ENCODE measurements around the gene HOXB9.

The HOXB9 gene

DNA sequence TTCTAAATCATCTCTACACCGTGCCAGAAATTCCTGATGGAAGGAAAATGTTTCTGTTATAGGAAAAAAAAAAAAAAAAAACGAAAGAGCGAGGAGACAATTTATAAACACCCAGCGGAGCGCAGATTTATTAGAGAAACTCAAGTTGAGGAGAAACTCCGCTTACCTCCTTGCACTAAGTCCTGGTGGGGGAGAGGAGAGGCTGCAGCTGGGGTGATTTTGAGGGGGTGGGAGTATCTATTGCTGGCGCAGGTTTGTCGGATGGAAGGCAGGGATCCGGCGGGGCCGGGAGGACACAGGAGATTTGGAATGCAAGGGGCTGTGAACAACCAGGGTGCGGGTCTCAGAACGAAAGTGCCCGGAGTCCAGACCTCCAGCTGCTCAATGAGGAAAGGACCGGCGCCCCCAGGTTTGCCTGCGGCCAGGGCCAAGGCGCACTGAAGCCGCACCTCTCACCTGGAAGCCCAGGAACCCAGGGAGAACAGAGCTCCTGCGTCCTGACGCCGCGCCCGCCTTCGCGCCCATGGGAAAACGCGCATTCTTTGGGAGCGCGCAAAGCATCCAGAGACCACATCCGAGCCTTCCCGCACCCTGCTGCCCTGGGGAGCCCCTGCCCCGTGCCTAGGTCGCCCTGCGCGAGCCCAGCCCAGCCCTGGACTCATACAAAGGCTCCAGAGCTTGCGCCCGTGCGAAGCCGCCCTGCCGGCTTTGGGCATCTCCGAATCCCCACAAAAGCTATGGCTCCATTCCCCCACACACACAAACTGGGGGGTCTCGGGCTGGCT is 8.5 kb downstream of the HOXB9 start:
- H3K23ac ChIP-seq (ENCODE audit: low read length in 2 of 2) = peak overlapping the region; percentile 46 to 70
- no peak overlapping the region for H3K27ac ChIP-seq (ENCODE audit: low read length, poor library complexity, severe bottlenecking)
- H4K91ac ChIP-seq (ENCODE audit: low read length) = peak overlapping the region; percentile 95
- peak overlapping the region; percentile 36 for H3K9ac ChIP-seq (ENCODE audit: low read length)
- H2BK15ac ChIP-seq (ENCODE audit: low read depth, poor library complexity, severe bottlenecking) = peak overlapping the region; percentile 99
- H2BK5ac ChIP-seq (ENCODE audit: low read depth, low read length, poor library complexity, severe bottlenecking) = no peak overlapping the region
- peak; percentile 67 for DNase-seq
- no peak overlapping the region for H2AFZ ChIP-seq (ENCODE audit: low read depth, low read length)
- no peaks in the 10 kb centered on the region for H3K9me3 ChIP-seq (ENCODE audit: control insufficient read depth, low read length)
- peaks cover 77 to 78% of the 10 kb centered on the region in 2 experiments for H3K27me3 ChIP-seq (ENCODE audit: control insufficient read depth in 1 of 2, insufficient read depth in 1 of 2, low read length in 2 of 2)
- H2BK120ac ChIP-seq (ENCODE audit: low read depth, low read length) = peak overlapping the region; percentile 11
- peak overlapping the region; percentile 19 for H3K4me2 ChIP-seq (ENCODE audit: low read length, poor library complexity, severe bottlenecking)
- H3K18ac ChIP-seq (ENCODE audit: low read depth in 1 of 2, low read length in 2 of 2) = peak overlapping the region; percentile 87 to 99
- peak overlapping the region in 1 of 2 experiments; percentile 67 for H3K4me3 ChIP-seq (ENCODE audit: insufficient read depth in 1 of 2, low read depth in 1 of 2, low read length in 2 of 2)
- H3K36me3 ChIP-seq (ENCODE audit: control insufficient read depth in 1 of 2, insufficient read depth in 2 of 2, low read depth in 1 of 2, low read length in 2 of 2) = no peaks in the 10 kb centered on the region
- no peaks in the 10 kb centered on the region for H3K79me1 ChIP-seq (replicated peaks; ENCODE audit: low read length, poor library complexity, severe bottlenecking)
- peaks cover 19% of the 10 kb centered on the region for H3K4me1 ChIP-seq (ENCODE audit: control insufficient read depth, insufficient read depth, low read depth, low read length)
- no peak overlapping the region for H2AK5ac ChIP-seq (ENCODE audit: low read length, severe bottlenecking)
- 1% methylated on average over 43 of the region's 43 CpGs for WGBS
- peak overlapping the region; percentile 87 to 99 for H2BK12ac ChIP-seq (ENCODE audit: low read length in 2 of 2)
- peak overlapping the region; percentile 61 for H4K8ac ChIP-seq (ENCODE audit: low read length)
- peak overlapping the region; percentile 92 to 97 for H3K4ac ChIP-seq (ENCODE audit: low read depth in 1 of 2, low read length in 2 of 2)
- peak overlapping the region in 1 of 2 experiments; percentile 98 for H3K14ac ChIP-seq (ENCODE audit: low read length in 2 of 2)

DNA sequence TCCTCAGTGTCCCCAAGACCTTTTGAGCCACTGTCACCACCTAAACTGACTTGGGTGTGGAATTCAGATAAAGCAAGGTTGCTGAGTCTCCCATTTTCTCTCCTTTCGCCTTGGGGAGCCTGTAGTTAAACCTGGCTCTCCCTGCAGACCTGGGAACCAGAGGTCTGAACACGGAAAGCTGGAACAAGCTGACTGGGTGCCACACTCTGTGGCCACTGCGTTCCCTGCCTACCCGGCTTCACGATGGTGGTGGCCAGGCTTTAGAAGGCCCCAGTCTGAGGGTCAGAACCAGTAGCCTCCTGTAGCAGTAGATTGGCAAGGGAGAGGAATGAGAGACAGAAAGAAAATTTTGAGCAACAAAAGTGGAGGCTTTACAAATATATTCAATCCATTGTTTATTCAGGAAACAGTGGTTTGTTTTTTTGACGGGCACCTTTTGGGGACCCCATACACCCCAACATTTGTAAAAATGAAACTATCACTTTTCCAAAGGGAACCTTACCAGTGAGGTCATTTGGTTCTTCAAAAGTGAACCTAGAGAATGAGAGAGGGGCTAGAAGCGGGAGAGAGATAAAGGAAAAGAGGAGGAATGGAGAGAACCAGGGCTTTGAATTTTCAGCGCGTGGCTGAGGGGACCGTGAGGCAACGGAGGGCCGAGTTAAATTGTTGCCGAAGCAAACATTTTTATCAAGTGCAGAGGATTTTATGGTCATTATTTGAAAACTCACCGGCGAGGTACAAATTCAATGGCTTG is 9.3 kb downstream of the HOXB9 start:
- Histone ChIP-seq H3K9me3 (ENCODE audit: control insufficient read depth, low read length) (no peaks in the 10 kb centered on the region), H3K4ac (ENCODE audit: low read depth in 1 of 2, low read length in 2 of 2) (peak overlapping the region; percentile 69 to 79), H3K4me3 (ENCODE audit: insufficient read depth in 1 of 2, low read depth in 1 of 2, low read length in 2 of 2) (peak overlapping the region in 1 of 2 experiments; percentile 28), H3K4me1 (ENCODE audit: control insufficient read depth, insufficient read depth, low read depth, low read length) (peaks cover 22% of the 10 kb centered on the region), H3K14ac (ENCODE audit: low read length in 2 of 2) (peak overlapping the region in 1 of 2 experiments; percentile 89), H3K36me3 (ENCODE audit: control insufficient read depth in 1 of 2, insufficient read depth in 2 of 2, low read depth in 1 of 2, low read length in 2 of 2) (no peaks in the 10 kb centered on the region), H3K18ac (ENCODE audit: low read depth in 1 of 2, low read length in 2 of 2) (peak overlapping the region; percentile 62 to 98), H3K27ac (ENCODE audit: low read length, poor library complexity, severe bottlenecking) (no peak overlapping the region), H3K79me1 (replicated peaks; ENCODE audit: low read length, poor library complexity, severe bottlenecking) (no peaks in the 10 kb centered on the region), H3K27me3 (ENCODE audit: control insufficient read depth in 1 of 2, insufficient read depth in 1 of 2, low read length in 2 of 2) (peaks cover 69 to 70% of the 10 kb centered on the region in 2 experiments), H3K23ac (ENCODE audit: low read length in 2 of 2) (peak overlapping the region in 1 of 2 experiments; percentile 19), H2AK5ac (ENCODE audit: low read length, severe bottlenecking) (no peak overlapping the region), H4K8ac (ENCODE audit: low read length) (peak overlapping the region; percentile 83), H2BK15ac (ENCODE audit: low read depth, poor library complexity, severe bottlenecking) (peak overlapping the region; percentile 60), H2BK12ac (ENCODE audit: low read length in 2 of 2) (peak overlapping the region; percentile 84 to 97), H2AFZ (ENCODE audit: low read depth, low read length) (no peak overlapping the region), H3K4me2 (ENCODE audit: low read length, poor library complexity, severe bottlenecking) (no peak overlapping the region), H4K91ac (ENCODE audit: low read length) (peak overlapping the region; percentile 95), H3K9ac (ENCODE audit: low read length) (peak overlapping the region; percentile 36), H2BK5ac (ENCODE audit: low read depth, low read length, poor library complexity, severe bottlenecking) (no peak overlapping the region), H2BK120ac (ENCODE audit: low read depth, low read length) (peak overlapping the region; percentile 76)
- DNase-seq = peak; percentile 64
- 8% methylated on average over 12 of the region's 15 CpGs for WGBS

DNA sequence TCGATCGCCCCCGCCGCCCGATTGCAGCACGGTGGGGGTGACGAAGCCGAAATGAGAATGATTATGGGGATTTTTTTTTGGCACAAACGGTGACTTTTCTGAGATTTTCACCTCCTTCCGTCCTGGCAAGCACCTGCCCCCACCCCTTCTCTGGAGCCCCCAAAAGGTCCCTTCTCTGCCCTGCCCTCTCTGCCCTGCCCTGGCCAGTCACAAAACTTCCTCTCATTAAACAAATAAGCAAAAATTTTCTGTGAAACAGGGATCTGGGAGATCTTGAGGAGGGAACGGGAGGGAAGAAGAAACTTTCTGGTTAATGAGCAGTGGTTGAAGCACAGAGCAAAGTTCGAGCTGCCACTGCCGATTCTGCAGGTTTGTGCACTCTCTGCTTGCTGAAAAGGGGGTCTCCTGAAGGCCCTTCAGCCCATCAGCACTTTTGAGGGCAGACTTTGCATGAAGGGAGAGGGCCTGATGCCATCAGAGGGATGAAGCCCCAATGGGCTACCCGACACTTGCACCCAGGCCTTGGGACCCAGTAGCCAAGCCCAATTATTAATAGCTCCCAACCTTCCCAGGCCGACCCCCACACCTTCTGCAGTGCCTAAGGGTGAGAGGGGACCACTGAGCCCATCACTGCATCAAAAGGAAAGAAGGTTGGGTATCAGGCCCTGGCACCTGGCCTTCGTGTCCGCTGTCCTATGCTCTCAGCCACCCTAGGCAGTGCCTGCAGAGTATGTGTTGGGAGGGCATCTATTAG is 10.0 kb downstream of the HOXB9 start:
- no peaks in the 10 kb centered on the region for H3K36me3 ChIP-seq (ENCODE audit: control insufficient read depth in 1 of 2, insufficient read depth in 2 of 2, low read depth in 1 of 2, low read length in 2 of 2)
- peak overlapping the region; percentile 95 for H4K91ac ChIP-seq (ENCODE audit: low read length)
- H2AK5ac ChIP-seq (ENCODE audit: low read length, severe bottlenecking) = no peak overlapping the region
- no peak overlapping the region for H2BK5ac ChIP-seq (ENCODE audit: low read depth, low read length, poor library complexity, severe bottlenecking)
- peak overlapping the region in 1 of 2 experiments; percentile 95 for H3K23ac ChIP-seq (ENCODE audit: low read length in 2 of 2)
- DNase-seq = peak; percentile 62
- no peak overlapping the region for H3K27ac ChIP-seq (ENCODE audit: low read length, poor library complexity, severe bottlenecking)
- H4K8ac ChIP-seq (ENCODE audit: low read length) = peak overlapping the region; percentile 83
- 26% methylated on average over 9 of the region's 17 CpGs for WGBS
- H2AFZ ChIP-seq (ENCODE audit: low read depth, low read length) = no peak overlapping the region
- peak overlapping the region; percentile 69 to 72 for H3K4ac ChIP-seq (ENCODE audit: low read depth in 1 of 2, low read length in 2 of 2)
- no peak overlapping the region for H3K4me3 ChIP-seq (ENCODE audit: insufficient read depth in 1 of 2, low read depth in 1 of 2, low read length in 2 of 2)
- peak overlapping the region; percentile 62 to 98 for H3K18ac ChIP-seq (ENCODE audit: low read depth in 1 of 2, low read length in 2 of 2)
- peak overlapping the region; percentile 76 for H2BK120ac ChIP-seq (ENCODE audit: low read depth, low read length)
- peak overlapping the region; percentile 83 for H2BK15ac ChIP-seq (ENCODE audit: low read depth, poor library complexity, severe bottlenecking)
- H3K4me2 ChIP-seq (ENCODE audit: low read length, poor library complexity, severe bottlenecking) = no peak overlapping the region
- H3K79me1 ChIP-seq (replicated peaks; ENCODE audit: low read length, poor library complexity, severe bottlenecking) = no peaks in the 10 kb centered on the region
- H2BK12ac ChIP-seq (ENCODE audit: low read length in 2 of 2) = peak overlapping the region; percentile 84 to 97
- no peak overlapping the region for H3K9ac ChIP-seq (ENCODE audit: low read length)
- H3K27me3 ChIP-seq (ENCODE audit: control insufficient read depth in 1 of 2, insufficient read depth in 1 of 2, low read length in 2 of 2) = peaks cover 61 to 62% of the 10 kb centered on the region in 2 experiments
- no peaks in the 10 kb centered on the region for H3K9me3 ChIP-seq (ENCODE audit: control insufficient read depth, low read length)
- peaks cover 24% of the 10 kb centered on the region for H3K4me1 ChIP-seq (ENCODE audit: control insufficient read depth, insufficient read depth, low read depth, low read length)
- peak overlapping the region in 1 of 2 experiments; percentile 89 for H3K14ac ChIP-seq (ENCODE audit: low read length in 2 of 2)

All from mesenchymal stem cell (in vitro differentiated cells and primary cell).